ENCODE results near the gene REEP1.

REEP1 gene

GRCh38 chr2:86290596-86291327 lies 46.7 kb downstream of the REEP1 start:
- no peak for DNase-seq (ENCODE audit: low read depth, low spot score)
- no peak overlapping the region for H3K4me3 ChIP-seq (ENCODE audit: low read length)

GRCh38 chr2:86286516-86286915 lies 50.9 kb downstream of the REEP1 start:
- DNase-seq (ENCODE audit: low read depth, low spot score), result no peak
- no peak overlapping the region for H3K4me3 ChIP-seq (ENCODE audit: low read length)

GRCh38 chr2:86285981-86286380 lies 51.4 kb downstream of the REEP1 start:
- DNase-seq (ENCODE audit: low read depth, low spot score), result no peak
- no peak overlapping the region for H3K4me3 ChIP-seq (ENCODE audit: low read length)

- no peak for DNase-seq (ENCODE audit: low read depth, low spot score)
- no peak overlapping the region for H3K4me3 ChIP-seq (ENCODE audit: low read length)
Observed at GRCh38 chr2:86285571-86285970, 51.9 kb downstream of the REEP1 start.

GRCh38 chr2:86284987-86285386 lies 52.4 kb downstream of the REEP1 start:
- no peak overlapping the region for H3K4me3 ChIP-seq (ENCODE audit: low read length)
- no peak for DNase-seq (ENCODE audit: low read depth, low spot score)

- no peak overlapping the region for H3K4me3 ChIP-seq (ENCODE audit: low read length)
- DNase-seq (ENCODE audit: low read depth, low spot score), result no peak
Observed at GRCh38 chr2:86284401-86284841, 53.0 kb downstream of the REEP1 start.

GRCh38 chr2:86283411-86284030 lies 53.9 kb downstream of the REEP1 start:
- no peak for DNase-seq (ENCODE audit: low read depth, low spot score)
- H3K4me3 ChIP-seq (ENCODE audit: low read length), result no peak overlapping the region

GRCh38 chr2:86281066-86281700 lies 56.2 kb downstream of the REEP1 start:
- no peak overlapping the region for H3K4me3 ChIP-seq (ENCODE audit: low read length)

GRCh38 chr2:86280191-86280667 lies 57.2 kb downstream of the REEP1 start:
- no peak for DNase-seq (ENCODE audit: low read depth, low spot score)
- no peak overlapping the region for H3K4me3 ChIP-seq (ENCODE audit: low read length)

More at GRCh38 chr2:86281066-86281700, 56.2 kb downstream of the REEP1 start:
- no peak for DNase-seq (ENCODE audit: low read depth, low spot score)

- no peak for DNase-seq (ENCODE audit: low read depth, low spot score)
- no peak overlapping the region for H3K4me3 ChIP-seq (ENCODE audit: low read length)
Observed at GRCh38 chr2:86275962-86276361, 61.5 kb downstream of the REEP1 start.

- H3K4me3 ChIP-seq (ENCODE audit: low read length), result no peak overlapping the region
- no peak for DNase-seq (ENCODE audit: low read depth, low spot score)
Observed at GRCh38 chr2:86275384-86275799, 62.0 kb downstream of the REEP1 start.

- DNase-seq (ENCODE audit: low read depth, low spot score), result no peak
- no peak overlapping the region for H3K4me3 ChIP-seq (ENCODE audit: low read length)
Observed at GRCh38 chr2:86274918-86275275, 62.5 kb downstream of the REEP1 start.

- no peak overlapping the region for H3K4me3 ChIP-seq (ENCODE audit: low read length)
- no peak for DNase-seq (ENCODE audit: low read depth, low spot score)
Observed at GRCh38 chr2:86274265-86274917, 63.0 kb downstream of the REEP1 start.

GRCh38 chr2:86272111-86272510 lies 65.3 kb downstream of the REEP1 start:
- no peak for DNase-seq (ENCODE audit: low read depth, low spot score)
- no peak overlapping the region for H3K4me3 ChIP-seq (ENCODE audit: low read length)

GRCh38 chr2:86271248-86271647 lies 66.2 kb downstream of the REEP1 start:
- no peak overlapping the region for H3K4me3 ChIP-seq (ENCODE audit: low read length)
- DNase-seq (ENCODE audit: low read depth, low spot score), result no peak

GRCh38 chr2:86263956-86264355 lies 73.5 kb downstream of the REEP1 start:
- no peak overlapping the region for H3K4me3 ChIP-seq (ENCODE audit: low read length)
- no peak for DNase-seq (ENCODE audit: low read depth, low spot score)

- DNase-seq (ENCODE audit: low read depth, low spot score), result no peak
- no peak overlapping the region for H3K4me3 ChIP-seq (ENCODE audit: low read length)
Observed at GRCh38 chr2:86260978-86261377, 76.4 kb downstream of the REEP1 start.

GRCh38 chr2:86258106-86258505 lies 79.3 kb downstream of the REEP1 start:
- DNase-seq (ENCODE audit: low read depth, low spot score), result no peak
- H3K4me3 ChIP-seq (ENCODE audit: low read length), result no peak overlapping the region

GRCh38 chr2:86256982-86257381 lies 80.4 kb downstream of the REEP1 start:
- no peak overlapping the region for H3K4me3 ChIP-seq (ENCODE audit: low read length)
- DNase-seq (ENCODE audit: low read depth, low spot score), result no peak

- DNase-seq (ENCODE audit: low read depth, low spot score), result no peak
- no peak overlapping the region for H3K4me3 ChIP-seq (ENCODE audit: low read length)
Observed at GRCh38 chr2:86256300-86256699, 81.1 kb downstream of the REEP1 start.

Measured in Jurkat, Clone E6-1 (cell line).